Measurements from ENCODE around the gene RASL12. TPM values are rescaled to one million over a fixed set of nuclear protein-coding genes. Genes with fewer than 3 reads are reported as not detected.

RASL12 gene
- total RNA-seq, 6 donors from 2014 or later = 12.8 to 49.9 (median 24.9) TPM

DNA sequence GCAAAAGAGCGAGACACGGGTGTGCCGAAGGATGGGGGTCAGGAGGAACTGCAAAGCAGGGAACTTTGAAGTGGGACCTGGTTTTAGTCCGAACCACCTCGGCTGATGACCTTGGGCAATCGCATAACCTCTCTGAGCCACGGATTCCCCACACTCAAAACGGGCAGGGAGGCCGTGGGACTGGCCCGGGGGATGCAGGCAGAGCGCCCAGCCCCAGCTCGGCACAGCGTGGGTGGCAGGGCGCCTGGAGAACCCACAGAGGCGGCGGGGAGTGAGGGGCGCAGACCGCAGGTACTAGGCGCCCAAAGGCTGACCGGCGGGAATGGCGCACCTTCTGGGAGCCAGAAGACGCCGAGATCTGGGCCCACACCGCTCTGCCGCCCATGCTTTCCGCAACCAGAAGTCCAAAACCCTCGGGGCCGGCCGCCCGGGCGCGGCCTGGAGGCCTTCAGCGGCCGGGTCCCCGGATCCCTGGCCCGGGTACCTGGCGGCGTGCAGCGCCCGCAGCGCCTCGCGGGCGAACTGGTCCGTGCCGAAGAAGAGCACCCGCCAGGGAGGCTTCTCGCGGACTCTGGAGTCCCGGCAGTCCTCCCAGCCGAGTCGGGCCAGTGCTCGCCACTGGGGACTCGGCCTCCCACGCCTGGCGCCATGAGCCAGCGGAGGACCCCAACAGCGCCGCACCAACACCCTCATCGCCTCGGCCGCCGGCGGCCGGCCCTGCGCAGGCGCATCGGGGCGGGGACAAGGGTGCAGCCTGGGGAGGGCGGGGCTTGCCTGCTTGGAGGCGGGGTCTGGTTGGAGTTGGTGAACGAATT, 38.7 kb downstream of the RASL12 start, which contains the start of gene MTFMT:
Gene MTFMT, minus strand, starts transcription at position 719 of the 815 bp plus-strand sequence. Its CDS starts 26 bp downstream, at position 693.
- Histone ChIP-seq H3K27ac (peak within 1 kb of the TSS; percentile 68 to 84 (median 73)), H3K36me3 (peaks cover 0 to 24% (median 9%) of the 10 kb centered on the region in 4 donors), H3K27me3 (no peaks in the 10 kb centered on the region), H3K9me3 (no peaks in the 10 kb centered on the region), H3K4me3 (peak within 1 kb of the TSS; percentile 64 to 92 (median 76)), H3K4me1 (peaks cover 17 to 27% (median 22%) of the 10 kb centered on the region in 4 donors)
- WGBS, 2 donors = 0 to 1% methylated on average over 22 to 56 of the region's 73 CpGs
- DNase-seq (peak; percentile 94 to 98), ATAC-seq (ENCODE audit: low FRiP score in 2 of 2) (peak; percentile 94 to 99)
- peak in 2 of 6 experiments; percentile 22 to 38 for TF ChIP-seq CTCF (IDR thresholded peaks at IDR 0.05)
- peak; percentile 90 to 99 for TF ChIP-seq POLR2AphosphoS5 (IDR thresholded peaks at IDR 0.05)
- TF ChIP-seq POLR2A (IDR thresholded peaks at IDR 0.05) = peak; percentile 61 to 95 (median 76)
- no peak for TF ChIP-seq EP300 (IDR thresholded peaks at IDR 0.05)

DNA sequence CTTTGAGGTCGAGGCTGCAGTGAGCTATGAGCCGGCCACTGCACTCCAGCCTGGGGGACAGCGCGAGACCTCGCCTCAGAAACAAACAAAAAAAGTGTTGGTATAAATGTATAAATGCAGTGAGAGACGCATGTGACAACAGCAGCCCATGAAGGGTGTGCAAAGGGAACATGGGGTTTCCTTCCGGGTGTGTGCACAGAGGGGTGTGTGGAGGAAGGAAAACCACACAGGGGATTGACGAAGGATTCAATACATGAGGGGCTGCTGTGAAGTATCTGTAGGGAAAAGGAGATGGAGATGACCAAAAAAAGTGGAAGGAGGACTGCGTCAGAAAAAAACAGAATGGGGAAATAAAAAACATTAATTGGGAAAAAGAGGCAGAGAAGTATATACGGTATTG, 39.5 kb downstream of the RASL12 start:
- ATAC-seq (ENCODE audit: low FRiP score in 2 of 2) = no peak

GRCh38 chr15:65027593-65027992, 40.2 kb downstream of the RASL12 start:
- 67 to 68% methylated on average over 1 of the region's 1 CpG for WGBS, 2 donors
- Histone ChIP-seq H3K27me3 (no peaks in the 10 kb centered on the region), H3K4me3 (peak overlapping the region in 1 of 4 donors; percentile 86), H3K4me1 (peaks cover 13 to 19% (median 17%) of the 10 kb centered on the region in 4 donors), H3K9me3 (no peaks in the 10 kb centered on the region), H3K36me3 (peaks cover 3 to 33% (median 11%) of the 10 kb centered on the region in 4 donors), H3K27ac (no peak overlapping the region)
- DNase-seq (no peak), ATAC-seq (ENCODE audit: low FRiP score in 2 of 2) (no peak)
- TF ChIP-seq EP300 (IDR thresholded peaks at IDR 0.05) = no peak
- no peak for TF ChIP-seq CTCF (IDR thresholded peaks at IDR 0.05)
- TF ChIP-seq POLR2A (IDR thresholded peaks at IDR 0.05) = no peak
- TF ChIP-seq POLR2AphosphoS5 (IDR thresholded peaks at IDR 0.05) = no peak

More for the DNA sequence above, 39.5 kb downstream of the RASL12 start:
- Histone ChIP-seq H3K27me3 (no peaks in the 10 kb centered on the region), H3K4me3 (peak overlapping the region in 3 of 4 donors; percentile 64 to 92 (median 86)), H3K36me3 (peaks cover 0 to 28% (median 11%) of the 10 kb centered on the region in 4 donors), H3K9me3 (no peaks in the 10 kb centered on the region), H3K4me1 (peaks cover 16 to 22% (median 18%) of the 10 kb centered on the region in 4 donors), H3K27ac (peak overlapping the region in 1 of 4 donors; percentile 84)
- TF ChIP-seq POLR2A (IDR thresholded peaks at IDR 0.05) = no peak
- TF ChIP-seq CTCF (IDR thresholded peaks at IDR 0.05) = no peak
- 24 to 27% methylated on average over 10 of the region's 10 CpGs for WGBS, 2 donors
- DNase-seq = no peak

DNA sequence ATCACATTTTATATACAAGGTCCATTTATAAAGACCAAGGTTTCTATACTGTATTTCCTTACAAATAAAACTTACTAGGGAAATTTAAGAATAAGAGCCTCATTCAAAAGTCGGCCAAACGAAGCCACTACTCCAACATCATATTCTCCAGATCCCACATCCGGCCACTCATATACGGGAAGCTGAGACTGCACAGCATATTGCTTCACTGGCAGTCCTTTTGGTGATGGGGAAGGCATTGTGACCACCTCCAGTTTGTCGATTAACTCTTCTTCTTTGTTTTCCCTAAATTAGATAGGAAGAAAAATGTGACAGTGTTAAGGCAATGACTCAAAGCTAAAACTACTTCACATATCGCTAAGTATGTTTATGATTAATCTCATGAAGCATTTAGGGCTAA, 41.0 kb downstream of the RASL12 start:
- TF ChIP-seq POLR2A (IDR thresholded peaks at IDR 0.05) (no peak), CTCF (IDR thresholded peaks at IDR 0.05) (no peak), POLR2AphosphoS5 (IDR thresholded peaks at IDR 0.05) (no peak), EP300 (IDR thresholded peaks at IDR 0.05) (no peak)
- DNase-seq (no peak), ATAC-seq (ENCODE audit: low FRiP score in 2 of 2) (no peak)
- 88 to 93% methylated on average over 6 of the region's 6 CpGs for WGBS, 2 donors
- Histone ChIP-seq H3K36me3 (peaks cover 5 to 38% (median 11%) of the 10 kb centered on the region in 4 donors), H3K4me1 (peaks cover 13 to 19% (median 17%) of the 10 kb centered on the region in 4 donors), H3K27me3 (no peaks in the 10 kb centered on the region), H3K27ac (no peak overlapping the region), H3K9me3 (no peaks in the 10 kb centered on the region), H3K4me3 (no peak overlapping the region)
